Trophoblast cell (in vitro differentiated cells and primary cell): ENCODE results near the gene MCM5.

Source experiments
- DNase-seq, 2 donors: peaks; one replicate each; pipeline ENCODE4 v3.0.0-alpha.2; 2016
- H2AFZ ChIP-seq: 2 replicates; pipeline ENCODE4 v1.6.1; 2013; ENCODE audit warnings: low read length, moderate library complexity, mild to moderate bottlenecking; ENCODE audit not compliant: insufficient read depth, poor library complexity
- H2AK5ac ChIP-seq: 2 replicates; pipeline ENCODE4 v1.6.1; 2013; ENCODE audit warnings: mild to moderate bottlenecking, low read length
- H2BK120ac ChIP-seq: 2 replicates; pipeline ENCODE4 v1.6.1; 2013; ENCODE audit warnings: low read length, mild to moderate bottlenecking, moderate library complexity; ENCODE audit not compliant: insufficient read depth, poor library complexity
- H2BK12ac ChIP-seq: 2 replicates; pipeline ENCODE4 v1.6.1; 2013; ENCODE audit warnings: mild to moderate bottlenecking, low read length, moderate library complexity
- H2BK5ac ChIP-seq: 2 replicates; pipeline ENCODE4 v1.6.1; 2013; ENCODE audit warnings: low read length, low read depth, moderate library complexity, mild to moderate bottlenecking; ENCODE audit not compliant: poor library complexity
- H3K14ac ChIP-seq: 2 replicates; pipeline ENCODE4 v1.6.1; 2013; ENCODE audit warnings: mild to moderate bottlenecking, low read length
- H3K18ac ChIP-seq: 2 replicates; pipeline ENCODE4 v1.6.1; 2013; ENCODE audit warnings: mild to moderate bottlenecking, low read length
- H3K23ac ChIP-seq: 2 replicates; pipeline ENCODE4 v1.6.1; 2013; ENCODE audit warnings: low read length
- H3K27ac ChIP-seq: 2 replicates; pipeline ENCODE4 v1.5.1; 2013; ENCODE audit warnings: low read depth, mild to moderate bottlenecking, inconsistent platforms, low read length, moderate library complexity
- H3K27me3 ChIP-seq: 2 replicates; pipeline ENCODE4 v1.6.1; 2013; ENCODE audit warnings: inconsistent platforms, mild to moderate bottlenecking, low read length, moderate library complexity; ENCODE audit not compliant: insufficient read depth
- H3K36me3 ChIP-seq, 2 experiments: 1 replicate in 1 of 2; 2 replicates in 1 of 2; pipeline ENCODE4 v1.6.1; 2013; ENCODE audit warnings: low read length in 2 of 2, mild to moderate bottlenecking in 2 of 2, moderate library complexity in 1 of 2; ENCODE audit not compliant: insufficient read depth in 2 of 2, control insufficient read depth in 1 of 2
- H3K4ac ChIP-seq: 2 replicates; pipeline ENCODE4 v1.6.1; 2013; ENCODE audit warnings: low read depth, mild to moderate bottlenecking, low read length, moderate library complexity
- H3K4me1 ChIP-seq, 2 experiments: 1 replicate in 1 of 2; 2 replicates in 1 of 2; pipeline ENCODE4 v1.6.1; 2013; ENCODE audit warnings: low read length in 2 of 2, mild to moderate bottlenecking in 2 of 2, moderate library complexity in 1 of 2; ENCODE audit not compliant: insufficient read depth in 2 of 2, control insufficient read depth in 1 of 2
- H3K4me2 ChIP-seq: 2 replicates; pipeline ENCODE4 v1.6.1; 2013; ENCODE audit warnings: inconsistent platforms, mild to moderate bottlenecking, low read length, moderate library complexity
- H3K4me3 ChIP-seq: 2 replicates; pipeline ENCODE4 v1.5.1; 2013; ENCODE audit warnings: mild to moderate bottlenecking, low read depth, low read length, inconsistent platforms
- H3K79me1 ChIP-seq: one replicate; pipeline ENCODE4 v1.6.1; 2013; ENCODE audit warnings: low read length
- H3K79me2 ChIP-seq: 2 replicates; pipeline ENCODE4 v1.6.1; 2013; ENCODE audit warnings: low read length, mild to moderate bottlenecking; ENCODE audit not compliant: control insufficient read depth, insufficient read depth, poor library complexity
- H3K9ac ChIP-seq: 2 replicates; pipeline ENCODE4 v1.6.1; 2013; ENCODE audit warnings: mild to moderate bottlenecking, low read length
- H3K9me3 ChIP-seq: 2 replicates; pipeline ENCODE4 v1.6.1; 2013; ENCODE audit warnings: low read depth, mild to moderate bottlenecking, control low read depth, inconsistent platforms, low read length; ENCODE audit not compliant: insufficient read depth
- H4K12ac ChIP-seq: 2 replicates; pipeline ENCODE4 v1.6.1; 2013; ENCODE audit warnings: low read depth, mild to moderate bottlenecking, low read length, moderate library complexity
- H4K8ac ChIP-seq: 2 replicates; pipeline ENCODE4 v1.6.1; 2013; ENCODE audit warnings: low read depth, mild to moderate bottlenecking, low read length, moderate library complexity
- H4K91ac ChIP-seq: one replicate; pipeline ENCODE4 v1.6.1; 2013; ENCODE audit warnings: low read depth, mild to moderate bottlenecking, low read length, moderate library complexity
- WGBS: extraction: QIAGEN DNeasy Blood & Tissue Kit; methylation state at CpG from one replicate; pipeline ENCODE4 v1.1.7; 2013; ENCODE audit warnings: missing lambda C conversion rate; ENCODE audit not compliant: insufficient read length, insufficient coverage; ENCODE audit errors: extremely low coverage; 5-methylcytosine and 5-hydroxymethylcytosine counted together

Gene MCM5

GRCh38 chr22:35443790-35444684, 44.1 kb downstream of the MCM5 start:
- no peak overlapping the region for H2AFZ ChIP-seq
- no peak overlapping the region for H3K27ac ChIP-seq
- no peak overlapping the region for H3K4me2 ChIP-seq
- no peak overlapping the region for H3K4me3 ChIP-seq
- H3K36me3 ChIP-seq, result no peaks in the 10 kb centered on the region
- no peak overlapping the region for H3K18ac ChIP-seq
- H3K14ac ChIP-seq, result no peak overlapping the region
- no peaks in the 10 kb centered on the region for H3K79me2 ChIP-seq
- no peak overlapping the region for H2BK5ac ChIP-seq
- H3K23ac ChIP-seq, result no peak overlapping the region
- peak in 1 of 2 donors; percentile 9 for DNase-seq
- H2AK5ac ChIP-seq, result no peak overlapping the region
- no peak overlapping the region for H4K91ac ChIP-seq
- WGBS, result no CpG with 5 or more reads among the region's 11 CpGs
- H3K4me1 ChIP-seq, result peaks cover 9 to 13% of the 10 kb centered on the region in 2 experiments
- H3K9me3 ChIP-seq, result peaks cover 2% of the 10 kb centered on the region
- H3K4ac ChIP-seq, result no peak overlapping the region
- no peaks in the 10 kb centered on the region for H3K79me1 ChIP-seq
- no peaks in the 10 kb centered on the region for H3K27me3 ChIP-seq
- no peak overlapping the region for H3K9ac ChIP-seq
- no peak overlapping the region for H2BK12ac ChIP-seq
- no peak overlapping the region for H2BK120ac ChIP-seq
- no peak overlapping the region for H4K8ac ChIP-seq
- H4K12ac ChIP-seq, result no peak overlapping the region

DNA sequence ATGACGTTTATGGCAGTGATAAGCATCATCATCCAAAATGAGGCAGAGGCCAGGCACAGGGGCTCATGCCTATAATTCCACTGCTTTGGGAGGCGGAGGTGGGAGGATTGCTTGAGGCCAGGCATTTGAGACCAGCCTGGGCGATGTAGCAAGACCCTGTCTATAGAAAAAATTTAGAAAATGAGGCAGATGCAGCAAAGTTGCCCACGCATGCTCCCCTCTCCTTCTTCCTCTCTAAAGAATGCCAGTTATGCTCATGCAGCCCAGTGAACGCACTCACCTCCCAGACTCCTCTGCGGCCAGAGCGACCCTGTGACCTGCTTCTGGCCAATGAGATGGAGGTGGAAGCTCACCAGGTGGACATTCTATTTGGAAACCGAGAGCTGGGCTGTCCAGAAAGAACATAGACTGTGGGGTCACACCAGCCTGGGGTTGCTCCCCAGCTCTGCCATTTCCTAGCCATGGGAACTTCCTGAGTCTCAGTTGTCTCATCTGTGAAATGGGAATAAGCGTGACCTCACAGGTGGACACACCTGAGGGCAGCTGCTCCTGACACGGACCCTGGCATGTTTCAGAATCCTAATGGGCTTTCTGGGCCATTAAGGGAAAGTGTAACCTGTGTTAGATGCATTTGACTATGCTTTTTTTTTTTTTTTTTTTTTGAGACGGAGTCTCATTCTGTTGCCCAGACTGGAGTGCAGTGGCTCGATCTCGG, 44.9 kb downstream of the MCM5 start:
- no peak overlapping the region for H3K9ac ChIP-seq
- no peak overlapping the region for H3K18ac ChIP-seq
- no peak overlapping the region for H3K4me2 ChIP-seq
- H3K14ac ChIP-seq, result no peak overlapping the region
- no CpG with 5 or more reads among the region's 13 CpGs for WGBS
- no peaks in the 10 kb centered on the region for H3K79me2 ChIP-seq
- H4K12ac ChIP-seq, result no peak overlapping the region
- no peak overlapping the region for H2AK5ac ChIP-seq
- H4K8ac ChIP-seq, result no peak overlapping the region
- H4K91ac ChIP-seq, result no peak overlapping the region
- no peak overlapping the region for H3K4me3 ChIP-seq
- H3K23ac ChIP-seq, result no peak overlapping the region
- DNase-seq, result peak; percentile 96 to 97
- H2BK5ac ChIP-seq, result no peak overlapping the region
- no peak overlapping the region for H2BK120ac ChIP-seq
- no peak overlapping the region for H2AFZ ChIP-seq
- no peak overlapping the region for H2BK12ac ChIP-seq
- no peaks in the 10 kb centered on the region for H3K79me1 ChIP-seq
- no peaks in the 10 kb centered on the region for H3K27me3 ChIP-seq
- no peaks in the 10 kb centered on the region for H3K36me3 ChIP-seq
- H3K4ac ChIP-seq, result no peak overlapping the region
- no peak overlapping the region for H3K27ac ChIP-seq
- H3K4me1 ChIP-seq, result peaks cover 9 to 13% of the 10 kb centered on the region in 2 experiments
- H3K9me3 ChIP-seq, result peaks cover 2% of the 10 kb centered on the region

- Histone ChIP-seq H3K4ac (no peak overlapping the region), H3K9ac (no peak overlapping the region), H3K27me3 (no peaks in the 10 kb centered on the region), H2BK5ac (no peak overlapping the region), H3K4me1 (peaks cover 9 to 13% of the 10 kb centered on the region in 2 experiments), H3K4me3 (no peak overlapping the region), H3K79me2 (no peaks in the 10 kb centered on the region), H3K4me2 (no peak overlapping the region), H2BK12ac (no peak overlapping the region), H2AFZ (no peak overlapping the region), H4K12ac (no peak overlapping the region), H3K23ac (no peak overlapping the region), H3K79me1 (no peaks in the 10 kb centered on the region), H2AK5ac (no peak overlapping the region), H4K8ac (no peak overlapping the region), H4K91ac (no peak overlapping the region), H3K14ac (no peak overlapping the region), H3K36me3 (no peaks in the 10 kb centered on the region), H2BK120ac (no peak overlapping the region), H3K18ac (no peak overlapping the region), H3K27ac (no peak overlapping the region), H3K9me3 (peaks cover 2% of the 10 kb centered on the region)
- WGBS, result no CpG with 5 or more reads among the region's 4 CpGs
- peak; percentile 7 to 70 for DNase-seq
Observed at GRCh38 chr22:35445933-35446332, 46.0 kb downstream of the MCM5 start.

DNA sequence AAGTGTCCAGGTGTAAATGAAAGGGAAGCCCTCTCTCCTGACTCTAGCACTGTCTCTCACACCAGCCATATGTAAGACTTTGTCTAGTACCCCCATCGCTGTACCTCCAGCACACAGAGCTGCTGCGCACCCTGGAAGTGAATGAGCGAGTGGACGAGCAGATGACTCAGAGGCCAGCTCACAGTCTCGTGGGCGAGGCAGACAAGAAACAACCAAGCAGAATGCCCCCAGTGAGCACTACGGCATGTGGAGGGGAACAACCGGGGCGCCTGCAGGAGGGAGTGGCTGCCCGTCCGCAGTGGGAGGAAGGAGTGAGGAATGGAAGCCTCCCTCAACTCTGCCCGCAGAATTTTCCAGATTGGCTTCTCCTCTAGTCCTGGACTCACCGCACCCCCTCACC, 46.4 kb downstream of the MCM5 start:
- H3K79me1 ChIP-seq, result no peaks in the 10 kb centered on the region
- WGBS, result no CpG with 5 or more reads among the region's 13 CpGs
- peaks cover 2% of the 10 kb centered on the region for H3K9me3 ChIP-seq
- H3K79me2 ChIP-seq, result no peaks in the 10 kb centered on the region
- H3K18ac ChIP-seq, result no peak overlapping the region
- H2BK12ac ChIP-seq, result peak overlapping the region; percentile 13
- H4K12ac ChIP-seq, result no peak overlapping the region
- H3K36me3 ChIP-seq, result no peaks in the 10 kb centered on the region
- H3K27ac ChIP-seq, result no peak overlapping the region
- no peak overlapping the region for H3K4ac ChIP-seq
- peaks cover 9 to 13% of the 10 kb centered on the region in 2 experiments for H3K4me1 ChIP-seq
- H2BK120ac ChIP-seq, result no peak overlapping the region
- no peak overlapping the region for H3K23ac ChIP-seq
- H3K14ac ChIP-seq, result no peak overlapping the region
- H3K27me3 ChIP-seq, result no peaks in the 10 kb centered on the region
- no peak overlapping the region for H3K9ac ChIP-seq
- H4K91ac ChIP-seq, result no peak overlapping the region
- no peak overlapping the region for H3K4me3 ChIP-seq
- peak; percentile 81 to 92 for DNase-seq
- H3K4me2 ChIP-seq, result no peak overlapping the region
- H2BK5ac ChIP-seq, result no peak overlapping the region
- H4K8ac ChIP-seq, result no peak overlapping the region
- no peak overlapping the region for H2AFZ ChIP-seq
- no peak overlapping the region for H2AK5ac ChIP-seq
